NCI-H2227 (cell line): ENCODE measurements around the gene C1QL4.
"Not testable (repeated sequence)": the region's sequence is repeated elsewhere in the genome, so short reads cannot be mapped to it uniquely, and the experiment has no call there.

Experiments used
- DNase-seq: peaks from one replicate; lab custom pipeline; 2025; ENCODE audit not compliant: unreplicated experiment; lab: John Stamatoyannopoulos, UW

C1QL4 gene

DNA sequence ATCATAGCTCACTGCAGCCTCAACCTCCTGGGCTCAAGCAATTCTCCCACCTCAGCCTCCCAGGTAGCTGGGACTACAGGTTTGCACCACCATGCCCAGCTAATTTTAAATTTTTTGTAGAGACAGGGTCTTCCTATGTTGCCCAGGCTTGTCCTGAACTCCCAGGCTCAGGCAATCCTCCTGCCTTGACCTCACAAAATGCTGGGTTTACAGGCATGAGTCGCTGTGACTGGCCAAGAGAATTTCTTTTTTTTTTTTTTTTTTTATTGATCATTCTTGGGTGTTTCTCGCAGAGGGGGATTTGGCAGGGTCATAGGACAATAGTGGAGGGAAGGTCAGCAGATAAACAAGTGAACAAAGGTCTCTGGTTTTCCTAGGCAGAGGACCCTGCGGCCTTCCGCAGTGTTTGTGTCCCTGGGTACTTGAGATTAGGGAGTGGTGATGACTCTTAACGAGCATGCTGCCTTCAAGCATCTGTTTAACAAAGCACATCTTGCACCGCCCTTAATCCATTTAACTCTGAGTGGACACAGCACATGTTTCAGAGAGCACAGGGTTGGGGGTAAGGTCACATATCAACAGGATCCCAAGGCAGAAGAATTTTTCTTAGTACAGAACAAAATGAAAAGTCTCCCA, 54.1 kb downstream of the C1QL4 start:
- not testable (repeated sequence) for DNase-seq
